ENCODE data around the gene CTNNA2.

- peak; percentile 56 for TF ChIP-seq CTCF (IDR thresholded peaks at IDR 0.05)
- no peak for TF ChIP-seq EZH2phosphoT487 (IDR thresholded peaks at IDR 0.05)
- no peak for TF ChIP-seq EZH2 (IDR thresholded peaks at IDR 0.05)
Measured at GRCh38 chr2:79670198-79670597, 157.3 kb downstream of the CTNNA2 start.

Data from neural progenitor cell (in vitro differentiated cells).